HepG2 (cell line): ENCODE data around the gene ADAMTSL4. TPM values are rescaled to one million over a fixed set of nuclear protein-coding genes. Genes with fewer than 3 reads are reported as not detected.
"Not testable (repeated sequence)": the region's sequence is repeated elsewhere in the genome, so short reads cannot be mapped to it uniquely, and the experiment has no call there.

Experiments
- ATAC-seq: fragments of 200-7000 bp; cut with Tn5 transposase; 3 replicates; pipeline ENCODE4 v1.9.1; 2020; ENCODE audit warnings: mild to moderate bottlenecking, moderate library complexity
- BruUV-seq: library from RNA; stranded (reverse); fragments of 400-500 nt; replicated peaks from 2 replicates; lab custom pipeline; 2021; lab: Mats Ljungman, UMichigan
- CTCF ChIA-PET: fragments of 300-600 bp; formaldehyde crosslinking; extraction: SDS; loops from one replicate; lab custom pipeline; 2021; ENCODE audit warnings: low total read pairs, inconsistent platforms, low intra/inter-chr PET ratio; lab: Yijun Ruan, JAX
- POLR2A ChIA-PET: fragments of 350-600 bp; sonication (Branson Sonifier 250); formaldehyde crosslinking; loops from one replicate; lab custom pipeline; 2020; ENCODE audit warnings: antibody characterized with exemption, inconsistent platforms; lab: Yijun Ruan, JAX
- DNase-seq: peaks from one replicate; pipeline ENCODE4 v3.0.0-alpha.2; 2015; ENCODE audit warnings: low spot score
- FAIRE-seq: peaks from 3 replicates; lab custom pipeline; 2011; peaks lifted over from hg19 to GRCh38; lab: Jason Lieb, UNC
- H2AFZ ChIP-seq: one replicate; pipeline ENCODE4 v1.6.1; 2011; ENCODE audit warnings: low read length, inconsistent platforms
- H3K27ac ChIP-seq: fragments of 300-600 bp; 3 replicates; pipeline ENCODE4 v1.8.0; 2011; ENCODE audit warnings: mixed run types, mild to moderate bottlenecking, mixed read lengths, low read length, inconsistent platforms; ENCODE audit not compliant: insufficient read depth; ENCODE audit errors: extremely low read length
- H3K27me3 ChIP-seq, 2 experiments: fragments of 200-600 bp in 1 of 2; 2 replicates in 1 of 2; 3 replicates in 1 of 2; pipeline versions ENCODE4 v1.6.0 to v1.8.0; 2011; ENCODE audit warnings: low read length in 2 of 2, mild to moderate bottlenecking in 2 of 2, moderate library complexity in 2 of 2, inconsistent platforms in 1 of 2; ENCODE audit not compliant: insufficient read depth in 2 of 2, control insufficient read depth in 1 of 2
- H3K36me3 ChIP-seq, 2 experiments: fragments of 200-600 bp in 1 of 2; replicated peaks in 1 of 2; 2 replicates in 1 of 2; 3 replicates in 1 of 2; pipeline versions ENCODE4 v1.5.1 to v1.8.0; 2011; ENCODE audit warnings: low read length in 2 of 2, inconsistent platforms in 1 of 2; ENCODE audit not compliant: insufficient read depth in 2 of 2, control insufficient read depth in 1 of 2
- H3K4me1 ChIP-seq: 2 replicates; pipeline ENCODE4 v1.5.1; 2012; ENCODE audit warnings: low read length, inconsistent platforms; ENCODE audit not compliant: insufficient read depth
- H3K4me2 ChIP-seq: 2 replicates; pipeline ENCODE4 v1.6.0; 2011; ENCODE audit warnings: low read depth, low read length, inconsistent platforms
- H3K4me3 ChIP-seq, 3 experiments: fragments of 200-600 bp in 1 of 3; sonication (generic), shearing (Covaris generic) in 1 of 3; replicated peaks in 1 of 3; 2 replicates each; pipeline ENCODE4 v1.5.1; 2011 to 2016; ENCODE audit warnings: low read length in 3 of 3, inconsistent platforms in 2 of 3, low read depth in 2 of 3, mild to moderate bottlenecking in 2 of 3, control low read depth in 1 of 3, mixed read lengths in 1 of 3; ENCODE audit not compliant: insufficient read depth in 1 of 3
- H3K79me2 ChIP-seq: one replicate; pipeline ENCODE4 v1.6.1; 2011; ENCODE audit warnings: low read length, inconsistent platforms; ENCODE audit not compliant: insufficient read depth
- H3K9ac ChIP-seq: 2 replicates; pipeline ENCODE4 v1.6.0; 2011; ENCODE audit warnings: mild to moderate bottlenecking, low read depth, low read length, inconsistent platforms; ENCODE audit not compliant: insufficient read depth
- H3K9me3 ChIP-seq: 2 replicates; pipeline ENCODE4 v1.5.1; 2012; ENCODE audit warnings: mild to moderate bottlenecking, low read length
- H4K20me1 ChIP-seq: 2 replicates; pipeline ENCODE4 v1.6.0; 2011; ENCODE audit warnings: inconsistent platforms, mild to moderate bottlenecking, low read length, moderate library complexity; ENCODE audit not compliant: insufficient read depth
- CBX2 ChIP-seq, 2 experiments: fragments of 200-600 bp in 1 of 2; sonication (generic); formaldehyde crosslinking in 1 of 2; IDR thresholded peaks; 2 replicates each; pipeline versions ENCODE4 v1.7.0 to v1.8.1; 2018 to 2022; ENCODE audit warnings: low read depth in 2 of 2, low read length in 1 of 2, mild to moderate bottlenecking in 1 of 2, missing genetic modification reagents in 1 of 2
- FUBP1 ChIP-seq: sonication (generic); formaldehyde crosslinking; IDR thresholded peaks from 2 replicates; pipeline ENCODE4 v1.5.1; 2020; ENCODE audit warnings: missing genetic modification reagents, mild to moderate bottlenecking, borderline replicate concordance
- MAX ChIP-seq: IDR thresholded peaks from 2 replicates; pipeline ENCODE4 v1.6.1; 2012; ENCODE audit warnings: inconsistent platforms
- ZNF280D ChIP-seq: sonication (generic); formaldehyde crosslinking; IDR thresholded peaks from 2 replicates; pipeline ENCODE4 v1.5.1; 2020; ENCODE audit warnings: mild to moderate bottlenecking, missing genetic modification reagents
- ZNF326 ChIP-seq: sonication (generic); formaldehyde crosslinking; IDR thresholded peaks from 2 replicates; pipeline ENCODE4 v1.4.0; 2020; ENCODE audit warnings: missing genetic modification reagents, borderline replicate concordance
- ZNF460 ChIP-seq: sonication (generic); formaldehyde crosslinking; IDR thresholded peaks from 2 replicates; pipeline ENCODE4 v1.5.1; 2020; ENCODE audit warnings: missing genetic modification reagents, mild to moderate bottlenecking, borderline replicate concordance
- ZNF709 ChIP-seq: sonication (generic); formaldehyde crosslinking; IDR thresholded peaks from 2 replicates; pipeline ENCODE4 v1.5.0; 2020; ENCODE audit warnings: mild to moderate bottlenecking, missing genetic modification reagents
- ZNF747 ChIP-seq: sonication (generic); formaldehyde crosslinking; IDR thresholded peaks from 2 replicates; pipeline ENCODE4 v1.8.1; 2023; ENCODE audit warnings: missing genetic modification reagents, mild to moderate bottlenecking, borderline replicate concordance
- ZNF761 ChIP-seq: sonication (generic); formaldehyde crosslinking; conservative IDR thresholded peaks from 2 replicates; pipeline ENCODE4 v1.4.0; 2020; ENCODE audit warnings: mild to moderate bottlenecking, missing genetic modification reagents
- WGBS: methylation state at CpG from one replicate; pipeline ENCODE4 v1.1.6; 2017; ENCODE audit warnings: low lambda C conversion rate; 5-methylcytosine and 5-hydroxymethylcytosine counted together
- in situ Hi-C: cut with HindIII; loops from 2 replicates; pipeline ENCODE4 v1.10.0; 2017; ENCODE audit warnings: low pct_unique_long_range_greater_than_20kb; ENCODE audit not compliant: extremely low pct_ligation_motif_present
- intact Hi-C: fragments of 100-400 bp; cut with micrococcal nuclease; formaldehyde crosslinking; loops from one replicate; pipeline ENCODE4 v1.10.0; 2022; ENCODE audit not compliant: unreplicated experiment
- polyA plus RNA-seq, 8 experiments: library from polyadenylated mRNA; depleted of rRNA in 3 of 8; stranded (reverse) in 7 of 8; unstranded in 1 of 8; fragments of >200 nt; fragmentation: Illumina TruSeq in 4 of 8; extraction: Trizol in 4 of 8; gene quantifications; 2 replicates each; pipeline versions ENCODE4 v1.2.1 to v1.2.3, GENCODE V29; 2011 to 2016; ENCODE audit warnings: low read depth in 4 of 8, missing spikeins in 1 of 8, mixed read lengths in 1 of 8; ENCODE audit not compliant: insufficient read depth in 1 of 8
- total RNA-seq, 5 experiments: library from RNA; depleted of rRNA; stranded (reverse); fragments of >200 nt; fragmentation: Illumina TruSeq; extraction: Trizol; gene quantifications; 2 replicates each; pipeline ENCODE4 v1.2.3, GENCODE V29; 2016; ENCODE audit warnings: low read depth in 1 of 5

ADAMTSL4 gene
- total and polyA plus RNA-seq, 2 of the 13 experiments (the other 11 are each of a cell fraction or from before 2014, with no cell fraction given) = 3.9 to 16.4 TPM

GRCh38 chr1:150579945-150580642 lies 30.9 kb downstream of the ADAMTSL4 start (continued):
- TF ChIP-seq ZNF326 (CRISPR knock-in tag) (no peak), MAX (peak; percentile 9; the same call in 1 of the 2 replicates), ZNF709 (CRISPR knock-in tag) (0 out of 2 replicates have a peak, but pooled peaks have one; percentile 44), CBX2 (IDR thresholded peaks at IDR 0.05; ENCODE audit: low read depth, low read length) (no peak), CBX2 (CRISPR knock-in tag; IDR thresholded peaks at IDR 0.05; ENCODE audit: low read depth) (no peak), ZNF747 (CRISPR knock-in tag) (0 out of 2 replicates have a peak, but pooled peaks have one; percentile 35), ZNF280D (CRISPR knock-in tag) (0 out of 2 replicates have a peak, but pooled peaks have one; percentile 22), ZNF761 (CRISPR knock-in tag) (0 out of 2 replicates have a peak, but pooled peaks have one; percentile 9), ZNF460 (peak; percentile 80; the same call in 1 of the 2 replicates), FUBP1 (0 out of 2 replicates have a peak, but pooled peaks have one; percentile 31)

- H3K79me2 ChIP-seq = peaks cover 41% of the 10 kb centered on the region
- FAIRE-seq, H3K4me3 ChIP-seq, H3K9me3 ChIP-seq, H2AFZ ChIP-seq, ATAC-seq, H3K9ac ChIP-seq, CTCF ChIA-PET, DNase-seq, H3K4me2 ChIP-seq, BruUV-seq, H3K27ac ChIP-seq, H3K27me3 ChIP-seq, intact Hi-C loops, in situ Hi-C loops: not testable (repeated sequence)
- POLR2A ChIA-PET = interaction anchor here (1.3 to 11.9 kb wide), 4 partner anchors 12 to 48 kb away, joined by 4 to 469 read pairs (median 100); partner anchors contain the start of gene ENSA
- H3K36me3 ChIP-seq = peaks cover 0 to 21% of the 10 kb centered on the region in 2 experiments; a peak in 3 of 5 replicates
- peaks cover 21% of the 10 kb centered on the region for H3K4me1 ChIP-seq
- 87% methylated on average over 2 of the region's 3 CpGs for WGBS
- peaks cover 31% of the 10 kb centered on the region for H4K20me1 ChIP-seq
Observed at GRCh38 chr1:150580966-150581365, 31.8 kb downstream of the ADAMTSL4 start.
